Gastroesophageal sphincter (tissue), 4 donors: ENCODE data around the gene OSTF1. TPM values are rescaled to one million over a fixed set of nuclear protein-coding genes. Genes with fewer than 3 reads are reported as not detected.

Experiments
- ATAC-seq: fragments of 150-250 bp; one replicate; pipeline ENCODE4 v1.9.1; 2016; ENCODE audit warnings: mild to moderate bottlenecking, moderate library complexity
- H3K27ac ChIP-seq, 4 donors: fragments of 200-600 bp; sonication (generic) in 3 of 4; 1 replicate in 3 of 4; 2 replicates in 1 of 4; pipeline ENCODE4 v1.5.1; 2016 to 2019
- H3K27me3 ChIP-seq: fragments of 200-600 bp; sonication (generic); one replicate; pipeline ENCODE4 v1.5.1; 2019
- H3K36me3 ChIP-seq, 2 donors: fragments of 200-600 bp; sonication (generic); one replicate each; pipeline ENCODE4 v1.5.1; 2019; ENCODE audit warnings: control low read depth in 1 of 2
- H3K4me1 ChIP-seq, 3 donors: fragments of 200-600 bp; sonication (generic); 1 replicate in 2 of 3; 2 replicates in 1 of 3; pipeline ENCODE4 v1.5.1; 2016 to 2019; ENCODE audit warnings: control low read depth in 2 of 3
- H3K4me3 ChIP-seq, 2 donors: fragments of 200-600 bp; sonication (generic); one replicate each; pipeline ENCODE4 v1.5.1; 2019; ENCODE audit warnings: mild to moderate bottlenecking in 1 of 2, moderate library complexity in 1 of 2
- H3K9me3 ChIP-seq, 3 donors: fragments of 200-600 bp; sonication (generic); one replicate each; pipeline ENCODE4 v1.5.1; 2017 to 2019; ENCODE audit warnings: control low read depth in 2 of 3
- EP300 ChIP-seq: sonication (generic); formaldehyde crosslinking; IDR thresholded peaks from one replicate; pipeline ENCODE4 v1.6.1; 2017; ENCODE audit warnings: antibody characterized with exemption, mild to moderate bottlenecking
- POLR2A ChIP-seq, 2 donors: fragments of 450-650 bp; IDR thresholded peaks; one replicate each; pipeline ENCODE4 v1.6.1; 2017; ENCODE audit warnings: antibody characterized with exemption in 2 of 2, mild to moderate bottlenecking in 2 of 2, moderate library complexity in 1 of 2
- POLR2AphosphoS5 ChIP-seq: sonication (generic); formaldehyde crosslinking; IDR thresholded peaks from one replicate; pipeline ENCODE4 v1.6.1; 2017; ENCODE audit warnings: antibody characterized with exemption
- WGBS, 2 donors: methylation state at CpG; one replicate each; pipeline ENCODE4 v1.1.5; 2018; ENCODE audit warnings: low coverage in 1 of 2; 5-methylcytosine and 5-hydroxymethylcytosine counted together
- total RNA-seq, 4 donors: library from RNA; depleted of rRNA; stranded (reverse); fragments of >200 nt; gene quantifications; one replicate each; pipeline ENCODE4 v1.1.0, GENCODE V29; 2016
- TF ChIP-seq, protein P1 (sequence below), 4 experiments: fragments of 200-600 bp in 2 of 4; fragments of 450-650 bp in 2 of 4; sonication (generic) in 1 of 4; IDR thresholded peaks; one replicate each; pipeline ENCODE4 v1.5.1; 2017 to 2019; ENCODE audit warnings: antibody characterized with exemption in 4 of 4, mild to moderate bottlenecking in 2 of 4, moderate library complexity in 2 of 4

Gene OSTF1
- total RNA-seq, 4 donors from 2014 or later, result 9.7 to 37.6 (median 28.5) TPM

DNA sequence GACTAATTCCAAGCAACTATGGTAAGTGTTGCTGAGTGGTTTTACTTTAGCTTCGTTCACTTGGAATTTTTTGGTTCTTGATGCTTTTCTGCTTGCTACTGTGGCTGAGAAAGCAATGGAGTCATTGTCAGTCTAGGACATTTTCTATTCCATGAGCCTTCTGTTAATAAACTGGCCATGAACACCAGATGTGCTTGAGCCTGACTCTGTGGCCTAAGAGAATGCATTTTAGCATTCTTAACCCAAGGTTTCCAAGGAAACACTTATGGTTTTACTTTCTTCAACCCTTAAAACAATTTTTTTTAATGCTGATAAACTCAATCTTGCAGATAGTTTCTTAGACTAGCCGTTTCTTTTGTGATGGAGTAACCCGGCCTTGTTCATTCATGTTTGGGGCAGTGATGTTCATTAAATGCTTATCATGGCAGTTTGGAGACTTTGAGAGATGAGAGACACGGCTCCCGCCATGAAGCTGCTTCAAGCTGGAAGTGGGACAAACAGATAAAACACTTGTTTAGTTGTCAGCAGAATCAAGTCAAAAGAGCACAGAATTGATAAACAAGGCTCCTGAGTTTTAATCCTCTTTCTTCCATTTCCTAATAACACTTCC is 42.4 kb downstream of the OSTF1 start:
- H3K4me3 ChIP-seq, result no peak overlapping the region
- H3K36me3 ChIP-seq, result peaks cover 3 to 57% of the 10 kb centered on the region in 2 donors
- WGBS, 2 donors, result 66 to 76% methylated on average over 5 of the region's 5 CpGs
- H3K27me3 ChIP-seq, result no peaks in the 10 kb centered on the region
- H3K9me3 ChIP-seq, result no peaks in the 10 kb centered on the region
- H3K27ac ChIP-seq, result no peak overlapping the region
- no peaks in the 10 kb centered on the region for H3K4me1 ChIP-seq
- TF ChIP-seq POLR2A (IDR thresholded peaks at IDR 0.05) (no peak), EP300 (no peak), POLR2AphosphoS5 (no peak)
- TF ChIP-seq, protein P1, sequence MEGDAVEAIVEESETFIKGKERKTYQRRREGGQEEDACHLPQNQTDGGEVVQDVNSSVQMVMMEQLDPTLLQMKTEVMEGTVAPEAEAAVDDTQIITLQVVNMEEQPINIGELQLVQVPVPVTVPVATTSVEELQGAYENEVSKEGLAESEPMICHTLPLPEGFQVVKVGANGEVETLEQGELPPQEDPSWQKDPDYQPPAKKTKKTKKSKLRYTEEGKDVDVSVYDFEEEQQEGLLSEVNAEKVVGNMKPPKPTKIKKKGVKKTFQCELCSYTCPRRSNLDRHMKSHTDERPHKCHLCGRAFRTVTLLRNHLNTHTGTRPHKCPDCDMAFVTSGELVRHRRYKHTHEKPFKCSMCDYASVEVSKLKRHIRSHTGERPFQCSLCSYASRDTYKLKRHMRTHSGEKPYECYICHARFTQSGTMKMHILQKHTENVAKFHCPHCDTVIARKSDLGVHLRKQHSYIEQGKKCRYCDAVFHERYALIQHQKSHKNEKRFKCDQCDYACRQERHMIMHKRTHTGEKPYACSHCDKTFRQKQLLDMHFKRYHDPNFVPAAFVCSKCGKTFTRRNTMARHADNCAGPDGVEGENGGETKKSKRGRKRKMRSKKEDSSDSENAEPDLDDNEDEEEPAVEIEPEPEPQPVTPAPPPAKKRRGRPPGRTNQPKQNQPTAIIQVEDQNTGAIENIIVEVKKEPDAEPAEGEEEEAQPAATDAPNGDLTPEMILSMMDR (IDR thresholded peaks at IDR 0.05), result no peak
- ATAC-seq, result no peak

DNA sequence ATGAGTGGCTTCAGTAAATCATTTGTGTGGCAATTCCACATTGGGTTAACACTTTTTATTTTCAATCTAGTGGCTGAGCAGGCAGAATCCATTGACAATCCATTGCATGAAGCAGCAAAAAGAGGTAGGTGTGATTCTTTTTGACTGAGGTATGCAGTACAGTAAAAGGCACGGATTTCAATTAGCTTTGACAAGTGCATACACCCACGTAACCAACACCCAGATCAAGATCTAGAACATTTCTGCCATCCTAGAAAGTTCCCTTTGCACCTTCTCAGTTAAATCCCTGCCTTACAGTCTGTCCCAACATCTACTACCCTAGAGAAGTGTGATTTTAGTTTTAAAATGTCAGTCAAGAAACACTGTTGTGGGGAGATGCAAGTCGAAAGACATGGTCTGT is 43.4 kb downstream of the OSTF1 start:
- Histone ChIP-seq H3K36me3 (peaks cover 4 to 67% of the 10 kb centered on the region in 2 donors), H3K27ac (no peak overlapping the region), H3K4me1 (no peaks in the 10 kb centered on the region), H3K27me3 (no peaks in the 10 kb centered on the region), H3K4me3 (no peak overlapping the region), H3K9me3 (no peaks in the 10 kb centered on the region)
- TF ChIP-seq EP300, result no peak
- TF ChIP-seq POLR2AphosphoS5, result no peak
- TF ChIP-seq POLR2A (IDR thresholded peaks at IDR 0.05), result no peak
- TF ChIP-seq, protein P1 (IDR thresholded peaks at IDR 0.05), result no peak
- no peak for ATAC-seq
- WGBS, 2 donors, result 82 to 95% methylated on average over 3 of the region's 3 CpGs

DNA sequence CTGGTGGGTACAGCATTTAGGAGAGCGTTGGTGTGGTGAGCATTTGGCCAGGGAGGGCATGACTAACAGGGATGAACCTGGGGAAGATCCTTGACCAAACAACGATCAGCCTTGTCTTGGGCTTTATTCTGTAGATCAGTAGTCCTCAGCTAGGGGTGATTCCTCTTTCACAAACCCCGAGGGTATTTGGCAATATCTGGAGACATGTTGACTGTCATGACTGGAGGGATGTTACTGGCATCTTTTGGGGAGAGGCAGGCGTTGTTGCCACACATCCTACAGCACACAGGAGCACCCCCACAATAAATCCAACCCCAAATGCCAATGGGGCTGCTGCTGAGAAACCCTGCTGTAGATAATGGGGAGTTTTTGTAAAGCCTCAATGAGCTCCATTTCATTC is 43.9 kb downstream of the OSTF1 start:
- H3K27me3 ChIP-seq, result no peaks in the 10 kb centered on the region
- 95 to 100% methylated on average over 1 to 4 of the region's 4 CpGs for WGBS, 2 donors
- peaks cover 4 to 73% of the 10 kb centered on the region in 2 donors for H3K36me3 ChIP-seq
- H3K27ac ChIP-seq, result no peak overlapping the region
- no peaks in the 10 kb centered on the region for H3K4me1 ChIP-seq
- TF ChIP-seq EP300 (no peak), POLR2AphosphoS5 (no peak)
- TF ChIP-seq, protein P1 (IDR thresholded peaks at IDR 0.05), result no peak
- no peak for ATAC-seq
- no peak overlapping the region for H3K4me3 ChIP-seq
- no peaks in the 10 kb centered on the region for H3K9me3 ChIP-seq

DNA sequence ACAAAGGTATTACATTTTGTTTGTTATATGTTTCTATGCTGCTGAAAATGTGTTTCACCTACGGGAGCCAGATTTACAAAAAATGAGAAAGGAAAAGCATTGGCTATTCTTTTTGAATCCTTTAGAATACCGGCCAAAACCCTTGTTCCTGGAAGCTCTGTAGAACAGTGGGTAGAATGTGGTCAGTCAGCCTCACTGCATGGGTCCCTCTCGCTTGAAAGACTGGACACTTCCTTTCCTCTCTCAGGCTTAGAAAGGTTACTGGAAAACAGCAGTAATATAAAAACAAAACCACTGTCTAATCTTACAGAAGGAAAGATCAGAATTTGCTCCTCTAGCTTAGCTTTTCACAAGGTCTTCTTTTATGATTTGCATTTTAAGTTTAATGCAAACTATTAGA is 45.1 kb downstream of the OSTF1 start:
- Histone ChIP-seq H3K4me1 (no peaks in the 10 kb centered on the region), H3K9me3 (no peaks in the 10 kb centered on the region), H3K27ac (no peak overlapping the region), H3K36me3 (peaks cover 4 to 84% of the 10 kb centered on the region in 2 donors), H3K27me3 (no peaks in the 10 kb centered on the region), H3K4me3 (no peak overlapping the region)
- ATAC-seq, result no peak
- WGBS, 2 donors, result 82 to 93% methylated on average over 2 to 3 of the region's 3 CpGs
- TF ChIP-seq POLR2AphosphoS5 (no peak), POLR2A (IDR thresholded peaks at IDR 0.05) (no peak), EP300 (no peak)
- TF ChIP-seq, protein P1 (IDR thresholded peaks at IDR 0.05), result no peak

DNA sequence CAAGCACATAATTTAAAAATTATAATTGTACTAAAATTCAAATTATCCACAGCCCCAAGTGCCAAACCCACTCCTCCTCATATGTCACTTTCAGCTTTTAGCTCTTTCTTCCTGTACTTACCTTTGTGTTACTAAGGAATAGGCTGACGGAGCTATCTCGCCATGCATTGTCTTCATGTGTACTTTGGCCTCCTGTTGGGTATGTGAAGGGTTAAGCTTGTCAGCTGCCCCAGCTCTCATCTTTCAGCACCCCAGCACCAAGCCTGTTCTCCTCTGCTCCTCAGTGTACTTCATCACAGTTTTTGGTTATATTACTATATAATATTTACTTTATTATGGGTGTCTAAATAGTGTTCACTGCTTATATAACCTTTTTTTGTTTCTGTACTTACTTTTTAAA is 46.2 kb downstream of the OSTF1 start:
- peaks cover 4 to 87% of the 10 kb centered on the region in 2 donors for H3K36me3 ChIP-seq
- ATAC-seq, result no peak
- WGBS, 2 donors, result 86 to 100% methylated on average over 2 of the region's 2 CpGs
- no peaks in the 10 kb centered on the region for H3K4me1 ChIP-seq
- TF ChIP-seq POLR2A (IDR thresholded peaks at IDR 0.05), result no peak
- TF ChIP-seq POLR2AphosphoS5, result no peak
- TF ChIP-seq EP300, result no peak
- TF ChIP-seq, protein P1 (IDR thresholded peaks at IDR 0.05), result no peak
- H3K4me3 ChIP-seq, result no peak overlapping the region
- no peak overlapping the region for H3K27ac ChIP-seq
- H3K9me3 ChIP-seq, result no peaks in the 10 kb centered on the region
- H3K27me3 ChIP-seq, result no peaks in the 10 kb centered on the region
